Stimulated activated CD4-positive, alpha-beta T cell treated with anti-CD3 and anti-CD28 coated beads, Interleukin-2, amount 100 ng/mL, for 24 hours (primary cell): ENCODE data around the gene MAP3K15.

Experiments
- DNase-seq, 2 donors: peaks; one replicate each; pipeline ENCODE4 v3.0.0-alpha.2; 2020

MAP3K15 gene

GRCh38 chrX:19342331-19342906 is 172.9 kb downstream of the MAP3K15 start:
- no peak for DNase-seq

DNA sequence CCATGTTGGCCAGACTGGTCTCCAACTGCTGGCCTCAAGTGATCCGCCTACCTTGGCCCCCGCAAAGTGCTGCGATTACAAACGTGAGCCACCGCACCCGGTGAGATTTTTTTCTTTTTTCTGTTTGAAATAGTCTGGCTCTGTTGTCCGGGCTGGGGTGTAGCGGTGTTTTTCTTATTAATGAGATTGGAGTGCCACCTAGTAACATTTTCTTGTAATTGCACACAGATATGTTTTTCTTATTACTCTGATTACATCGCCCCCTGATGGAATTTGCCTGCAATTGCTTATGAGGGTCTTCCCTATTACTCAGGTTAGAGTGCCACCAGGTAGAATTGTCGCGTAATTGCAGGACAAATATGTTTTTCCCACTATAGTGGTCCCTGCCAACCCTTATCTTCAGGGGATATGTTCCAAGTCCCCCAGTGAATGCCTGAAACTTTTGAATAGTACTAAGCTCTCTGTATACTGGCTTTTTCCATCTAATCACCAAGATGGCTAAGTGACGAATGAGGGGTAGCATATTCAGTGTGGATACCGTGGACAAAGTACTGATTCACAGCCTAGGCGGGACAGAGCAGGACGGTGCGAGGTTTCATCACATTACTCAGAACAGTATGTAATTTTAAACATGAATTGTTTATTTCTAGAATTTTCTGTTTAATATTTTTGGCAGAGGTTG is 180.2 kb downstream of the MAP3K15 start:
- no peak for DNase-seq

GRCh38 chrX:19332983-19333382 is 182.3 kb downstream of the MAP3K15 start:
- no peak for DNase-seq

DNA sequence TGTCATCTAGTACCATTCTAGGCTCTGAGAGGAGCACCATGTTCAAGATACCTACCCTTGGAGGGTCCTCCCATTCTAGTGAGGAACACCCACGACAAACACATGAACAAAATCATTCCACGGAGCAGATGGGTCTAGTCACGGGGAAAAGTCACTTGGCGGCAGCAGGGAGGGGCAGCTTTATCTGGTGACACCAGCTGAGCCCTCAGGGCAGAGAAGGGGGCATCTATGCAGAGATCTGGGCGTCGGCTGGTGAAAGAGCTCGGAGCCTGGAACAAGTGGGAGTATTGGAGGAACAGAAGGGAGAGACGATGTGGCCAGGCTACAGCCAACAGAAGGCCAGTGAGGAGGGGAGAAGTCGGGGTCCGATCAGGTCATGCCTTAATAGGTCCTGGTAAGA is 183.5 kb downstream of the MAP3K15 start:
- no peak for DNase-seq

DNA sequence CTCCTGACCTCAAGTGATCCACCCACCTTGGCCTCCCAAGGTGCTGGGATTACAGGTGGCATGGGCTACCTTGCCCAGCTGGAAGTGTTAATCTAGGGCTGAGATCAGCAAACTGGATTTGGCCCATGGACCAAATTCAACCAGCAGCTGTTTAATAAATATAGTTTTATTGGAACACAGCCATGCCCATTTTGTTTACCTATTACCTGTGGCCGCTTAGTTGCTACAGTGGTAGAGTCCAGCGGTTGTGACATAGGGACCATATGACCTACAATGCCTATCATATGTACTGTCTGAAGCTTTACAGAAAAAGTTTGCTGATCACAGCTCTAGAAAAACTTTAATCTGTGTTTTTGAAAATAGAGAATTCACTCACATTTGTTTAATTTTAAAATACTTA is 188.7 kb downstream of the MAP3K15 start:
- no peak for DNase-seq
